GM18868 (cell line): ENCODE data around the gene KRTAP6-1.

Source experiments
- ATAC-seq: cut with Tn5 transposase; IDR thresholded peaks from one replicate; pipeline ENCODE4 v1.9.1; 2021; ENCODE audit warnings: mild to moderate bottlenecking, moderate library complexity; ENCODE audit not compliant: unreplicated experiment

The KRTAP6-1 gene

DNA sequence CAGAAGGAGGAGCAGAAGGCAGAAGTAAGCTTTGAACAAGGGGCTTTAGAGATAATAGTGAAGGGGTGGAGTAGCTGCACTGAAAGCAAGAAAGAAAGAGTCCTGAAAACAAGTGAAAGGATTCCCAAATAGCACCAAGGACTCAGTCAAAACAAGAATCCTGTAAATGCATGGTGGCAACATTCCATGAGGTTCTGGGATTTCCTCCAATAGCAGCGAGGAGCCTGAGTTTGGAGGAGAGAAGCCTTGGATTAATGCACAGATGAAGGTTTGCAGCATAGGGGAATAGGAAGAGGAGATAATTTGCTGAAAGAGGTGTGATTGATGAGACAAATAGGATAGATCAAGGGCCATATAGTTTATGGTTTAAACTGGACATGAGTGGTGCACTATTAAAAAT lies 34.4 kb downstream of the KRTAP6-1 start:
- no peak for ATAC-seq

DNA sequence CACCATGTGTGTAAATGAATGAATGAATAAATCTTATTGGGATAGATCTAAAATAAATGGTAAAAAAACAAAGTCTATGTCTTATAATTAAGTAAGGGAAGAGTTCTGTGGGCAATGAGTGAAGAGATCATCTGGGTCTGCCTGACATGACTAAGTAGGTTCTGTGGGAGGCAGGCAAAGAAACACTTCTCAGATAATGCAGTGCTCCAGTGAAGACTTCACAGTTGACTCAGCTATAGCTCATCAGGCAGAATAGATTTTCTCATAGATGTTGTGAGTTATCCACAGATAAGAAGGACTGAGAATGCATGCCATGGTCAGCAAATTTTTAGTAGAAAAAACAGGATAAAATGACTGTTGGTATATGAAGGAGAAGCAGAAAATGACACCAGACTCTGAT lies 36.0 kb downstream of the KRTAP6-1 start:
- no peak for ATAC-seq

DNA sequence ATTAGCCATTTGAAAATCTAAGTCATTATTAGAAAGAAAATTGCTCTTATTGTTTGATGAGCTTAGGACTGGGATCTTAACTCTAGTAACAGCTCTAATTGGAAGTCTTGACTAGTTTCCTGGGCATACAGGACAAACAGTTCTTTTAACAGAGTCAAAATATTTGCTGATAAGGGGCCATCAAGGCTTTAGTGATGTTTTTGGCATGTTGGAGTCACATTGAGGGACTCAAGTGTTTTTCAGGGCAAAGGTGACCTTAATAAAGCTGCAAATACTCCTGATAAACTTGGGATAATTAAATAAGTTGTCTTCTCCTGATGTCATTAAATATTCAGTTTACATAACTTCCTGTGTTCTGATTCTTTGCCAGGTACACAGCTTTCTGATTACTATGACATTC lies 46.1 kb downstream of the KRTAP6-1 start:
- no peak for ATAC-seq

DNA sequence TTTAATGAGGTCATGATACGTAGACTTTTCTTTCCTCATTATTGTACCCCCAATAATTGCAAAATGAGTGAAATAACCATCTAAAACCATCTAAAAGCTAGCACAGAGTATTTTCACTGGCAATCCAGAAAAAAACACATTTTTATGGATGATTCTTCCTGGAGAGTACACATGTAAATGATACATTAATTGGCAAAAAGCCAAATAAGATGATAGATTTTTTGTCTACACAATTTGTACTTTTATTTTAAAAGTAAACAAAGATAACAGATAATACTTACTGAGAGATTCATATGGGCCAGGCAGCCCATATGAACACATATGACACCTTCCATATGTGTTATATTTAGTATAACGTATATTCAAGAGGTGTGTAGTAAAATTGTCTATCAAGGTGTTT lies 50.1 kb downstream of the KRTAP6-1 start:
- ATAC-seq: no peak
